ENCODE data around the gene NELFA. TPM values are rescaled to one million over a fixed set of nuclear protein-coding genes. Genes with fewer than 3 reads are reported as not detected.

Gene NELFA
- total and polyA plus RNA-seq, 10 of the 15 experiments (the other 5 are each of a cell fraction or from before 2014, with no cell fraction given), result 0.39 to 38.6 (median 16.7) TPM

GRCh38 chr4:1972414-1972813 lies 36.4 kb downstream of the NELFA start:
- BruUV-seq (replicated peaks), result no TSS peak
- Histone ChIP-seq H3K27me3 (replicated peaks in 1 of 2; ENCODE audit: control insufficient read depth in 2 of 2, insufficient read depth in 2 of 2, low read length in 1 of 2) (no peaks in the 10 kb centered on the region), H3K27ac (ENCODE audit: control insufficient read depth, insufficient read depth) (no peak overlapping the region), H3K4me2 (ENCODE audit: control insufficient read depth, insufficient read depth) (no peak overlapping the region), H2AFZ (ENCODE audit: control insufficient read depth, low read depth, low read length) (no peak overlapping the region), H3K4me1 (ENCODE audit: control insufficient read depth, insufficient read depth, low read length) (no peaks in the 10 kb centered on the region), H3K4me3 (no peak overlapping the region), H3K9ac (ENCODE audit: control insufficient read depth, insufficient read depth, low read length) (no peak overlapping the region), H3K9me3 (replicated peaks; ENCODE audit: control insufficient read depth, insufficient read depth, low read length) (no peaks in the 10 kb centered on the region), H4K20me1 (ENCODE audit: control insufficient read depth, insufficient read depth) (no peaks in the 10 kb centered on the region), H3K79me2 (ENCODE audit: control insufficient read depth, insufficient read depth, low read length) (no peaks in the 10 kb centered on the region), H3K36me3 (ENCODE audit: control insufficient read depth in 2 of 2, insufficient read depth in 2 of 2, low read length in 1 of 2) (peaks cover 39 to 50% of the 10 kb centered on the region in 2 experiments)
- RAD21 ChIA-PET (ENCODE audit: unreplicated experiment), result no interaction called here
- 96% methylated on average over 10 of the region's 10 CpGs for WGBS (ENCODE audit: insufficient coverage, insufficient replicate concordance, low lambda C conversion rate, missing lambda C conversion rate)
- DNase-seq (ENCODE audit: low read depth, low spot score), result no peak
- intact Hi-C loops (cut with micrococcal nuclease; ENCODE audit: unreplicated experiment) (no loop called here), in situ Hi-C loops (cut with MboI) (no loop called here)
- SMC1A ChIA-PET (ENCODE audit: uncharacterized antibody, unreplicated experiment), result interaction anchor here (0.6 kb wide), 1 partner anchor 217 kb away, joined by 3 read pairs; no protein-coding TSS in a partner anchor
- CTCF ChIA-PET, result no interaction called here
- ATAC-seq, result no peak
- no peak for TF ChIP-seq ZNF384 (IDR thresholded peaks at IDR 0.05; ENCODE audit: borderline replicate concordance, low read depth, low read length)
- no peak for TF ChIP-seq RB1 (IDR thresholded peaks at IDR 0.05; ENCODE audit: borderline replicate concordance)
- TF ChIP-seq SIN3A (IDR thresholded peaks at IDR 0.05; ENCODE audit: low read depth, low read length), result no peak
- TF ChIP-seq RUNX3 (IDR thresholded peaks at IDR 0.05; ENCODE audit: low read length), result no peak
- TF ChIP-seq RELA (IDR thresholded peaks at IDR 0.05; ENCODE audit: borderline replicate concordance, partially characterized antibody), result no peak
- TF ChIP-seq NFXL1 (IDR thresholded peaks at IDR 0.05; ENCODE audit: borderline replicate concordance), result no peak
- no peak for TF ChIP-seq YBX1 (IDR thresholded peaks at IDR 0.05)
- TF ChIP-seq YY1 (IDR thresholded peaks at IDR 0.05; ENCODE audit: low read depth, low read length), result no peak
- TF ChIP-seq ZSCAN29 (IDR thresholded peaks at IDR 0.05), result no peak
- no peak for TF ChIP-seq MTA2 (IDR thresholded peaks at IDR 0.05; ENCODE audit: low read depth)
- no peak for TF ChIP-seq CHD4 (IDR thresholded peaks at IDR 0.05)
- no peak for TF ChIP-seq ESRRA (IDR thresholded peaks at IDR 0.05; ENCODE audit: low read length)
- TF ChIP-seq HDAC6 (IDR thresholded peaks at IDR 0.05; ENCODE audit: unreplicated experiment), result no peak
- TF ChIP-seq CEBPB (IDR thresholded peaks at IDR 0.05; ENCODE audit: borderline replicate concordance in 1 of 2, low read depth in 2 of 2, low read length in 2 of 2), result no peak
- no peak for TF ChIP-seq ETV6 (conservative IDR thresholded peaks at IDR 0.05 in 1 of 2, IDR thresholded peaks at IDR 0.05 in 1 of 2; ENCODE audit: borderline replicate concordance in 1 of 2, low read depth in 1 of 2)
- TF ChIP-seq SRF (IDR thresholded peaks at IDR 0.05; ENCODE audit: low read depth in 2 of 2, low read length in 2 of 2), result no peak
- no peak for TF ChIP-seq EED (IDR thresholded peaks at IDR 0.05; ENCODE audit: low read depth)
- no peak for TF ChIP-seq HDGF (IDR thresholded peaks at IDR 0.05)
- TF ChIP-seq CBX5 (IDR thresholded peaks at IDR 0.05; ENCODE audit: low read depth), result no peak
- POLR2A ChIA-PET, result no interaction called here
- FAIRE-seq, result no peak

All from GM12878 (cell line).